ENCODE results near the gene LSM10. TPM values are rescaled to one million over a fixed set of nuclear protein-coding genes. Genes with fewer than 3 reads are reported as not detected.

The LSM10 gene
- total and polyA plus RNA-seq, 9 donors, result 20.0 to 49.3 (median 37.8) TPM

- Histone ChIP-seq H3K4me1 (ENCODE audit: insufficient read depth) (peaks cover 14% of the 10 kb centered on the region), H3K36me3 (no peaks in the 10 kb centered on the region), H3K27ac (no peak overlapping the region), H3K9me3 (no peaks in the 10 kb centered on the region), H3K4me3 (no peak overlapping the region), H3K27me3 (no peaks in the 10 kb centered on the region)
- intact Hi-C loops (cut with DNase I), result loop anchor here in 2 of 4 donors (5.0 kb wide), 1 partner anchor 45 kb away; the partner anchor contains the start of gene EVA1B (in 2 of the 2)
- 80 to 91% (median 85%) methylated on average over 5 of the region's 5 CpGs for WGBS, 3 donors
- TF ChIP-seq CTCF (IDR thresholded peaks at IDR 0.05) (no peak), EP300 (IDR thresholded peaks at IDR 0.05) (no peak), POLR2A (IDR thresholded peaks at IDR 0.05) (no peak)
- DNase-seq, result no peak
These were observed 30.6 kb downstream of the LSM10 start for GRCh38 chr1:36367066-36367465.

GRCh38 chr1:36366091-36366661 is 31.5 kb downstream of the LSM10 start:
- no peak for TF ChIP-seq POLR2A (IDR thresholded peaks at IDR 0.05)
- TF ChIP-seq CTCF (IDR thresholded peaks at IDR 0.05), result no peak
- no peak for TF ChIP-seq EP300 (IDR thresholded peaks at IDR 0.05)
- intact Hi-C loops (cut with DNase I), result loop anchor here in 2 of 4 donors (5.0 kb wide), 1 partner anchor 44 kb away; the partner anchor contains the start of gene EVA1B (in 2 of the 2)
- Histone ChIP-seq H3K9me3 (no peaks in the 10 kb centered on the region), H3K27me3 (no peaks in the 10 kb centered on the region), H3K4me3 (no peak overlapping the region), H3K27ac (peak overlapping the region in 1 of 2 donors; percentile 14), H3K36me3 (no peaks in the 10 kb centered on the region), H3K4me1 (ENCODE audit: insufficient read depth) (peaks cover 14% of the 10 kb centered on the region)
- DNase-seq, result peak in 4 of 5 donors; percentile 43 to 65 (median 64)
- WGBS, 3 donors, result 9 to 27% (median 11%) methylated on average over 18 of the region's 18 CpGs

GRCh38 chr1:36365381-36365780 is 32.3 kb downstream of the LSM10 start:
- 75 to 85% (median 82%) methylated on average over 1 of the region's 1 CpG for WGBS, 3 donors
- DNase-seq, result peak in 3 of 5 donors; percentile 51 to 62 (median 54)
- H3K27ac ChIP-seq, result no peak overlapping the region

GRCh38 chr1:36359911-36360550 is 37.7 kb downstream of the LSM10 start:
- no peak overlapping the region for H3K4me3 ChIP-seq
- intact Hi-C loops (cut with DNase I), result no loop called here
- no peaks in the 10 kb centered on the region for H3K27me3 ChIP-seq
- 79 to 89% (median 79%) methylated on average over 6 of the region's 6 CpGs for WGBS, 3 donors
- H3K4me1 ChIP-seq (ENCODE audit: insufficient read depth), result peaks cover 7% of the 10 kb centered on the region
- no peak for TF ChIP-seq EP300 (IDR thresholded peaks at IDR 0.05)
- DNase-seq, result no peak
- H3K9me3 ChIP-seq, result no peaks in the 10 kb centered on the region
- H3K27ac ChIP-seq, result no peak overlapping the region
- H3K36me3 ChIP-seq, result no peaks in the 10 kb centered on the region

More at GRCh38 chr1:36365381-36365780, 32.3 kb downstream of the LSM10 start:
- Histone ChIP-seq H3K27me3 (no peaks in the 10 kb centered on the region), H3K36me3 (no peaks in the 10 kb centered on the region), H3K4me3 (no peak overlapping the region), H3K4me1 (ENCODE audit: insufficient read depth) (peaks cover 14% of the 10 kb centered on the region), H3K9me3 (no peaks in the 10 kb centered on the region)
- TF ChIP-seq CTCF (IDR thresholded peaks at IDR 0.05) (no peak), EP300 (IDR thresholded peaks at IDR 0.05) (no peak), POLR2A (IDR thresholded peaks at IDR 0.05) (no peak)
- intact Hi-C loops (cut with DNase I), result loop anchor here in 2 of 4 donors (5.0 kb wide), 1 partner anchor 43 kb away; the partner anchor contains the start of gene EVA1B (in 2 of the 2)

- intact Hi-C loops (cut with DNase I), result no loop called here
- WGBS, 3 donors, result 95 to 96% (median 96%) methylated on average over 5 of the region's 5 CpGs
These were observed 38.3 kb downstream of the LSM10 start for GRCh38 chr1:36359383-36359782.

More at GRCh38 chr1:36359383-36359782, 38.3 kb downstream of the LSM10 start:
- Histone ChIP-seq H3K9me3 (no peaks in the 10 kb centered on the region), H3K36me3 (no peaks in the 10 kb centered on the region), H3K27ac (peak overlapping the region in 1 of 2 donors; percentile 11), H3K27me3 (no peaks in the 10 kb centered on the region), H3K4me1 (ENCODE audit: insufficient read depth) (peaks cover 7% of the 10 kb centered on the region), H3K4me3 (no peak overlapping the region)
- DNase-seq, result no peak
- TF ChIP-seq EP300 (IDR thresholded peaks at IDR 0.05), result no peak
